ENCODE measurements around the gene MID1.

- no peak for TF ChIP-seq CTCF (IDR thresholded peaks at IDR 0.05; ENCODE audit: low read depth, low read length)
- TF ChIP-seq EZH2phosphoT487 (IDR thresholded peaks at IDR 0.05; ENCODE audit: low read depth) = no peak
Observed at GRCh38 chrX:10404436-10404835, 215.9 kb downstream of the MID1 start.
